ENCODE results near the gene NRCAM. TPM values are rescaled to one million over a fixed set of nuclear protein-coding genes. Genes with fewer than 3 reads are reported as not detected.

NRCAM gene
- total RNA-seq, 5 donors from 2014 or later (not counting 1 experiment from before 2014, with no cell fraction given) = 3.1 to 10.7 (median 5.0) TPM

GRCh38 chr7:108252177-108252576 lies 204.1 kb downstream of the NRCAM start:
- ATAC-seq (replicated peaks in 1 of 4) (no peak), DNase-seq (no peak)
- POLR2A ChIA-PET = interaction anchor here in 1 of 2 donors (0.5 kb wide), 1 partner anchor 108 kb away, joined by 3 read pairs; no protein-coding TSS in a partner anchor
- Mint-ChIP-seq H3K4me3 (no peak overlapping the region), H3K9me3 (peaks cover 2 to 7% (median 4%) of the 10 kb centered on the region in 3 donors), H3K4me1 (no peaks in the 10 kb centered on the region), H3K27ac (no peak overlapping the region), H3K36me3 (no peaks in the 10 kb centered on the region), H3K27me3 (no peaks in the 10 kb centered on the region)
- CTCF ChIA-PET = no interaction called here
- Histone ChIP-seq H3K9me3 (no peaks in the 10 kb centered on the region), H3K4me1 (ENCODE audit: control insufficient read depth in 1 of 2, extremely low read depth in 1 of 2, insufficient read depth in 2 of 2, low read length in 2 of 2) (no peaks in the 10 kb centered on the region), H3K27ac (ENCODE audit: low read length) (no peak overlapping the region), H3K36me3 (ENCODE audit: control insufficient read depth in 2 of 2, extremely low read depth in 1 of 2, insufficient read depth in 1 of 2, low read length in 1 of 2) (no peaks in the 10 kb centered on the region), H3K27me3 (replicated peaks in 1 of 2; ENCODE audit: control insufficient read depth in 2 of 2, extremely low read depth in 1 of 2, insufficient read depth in 2 of 2, low read length in 1 of 2) (no peaks in the 10 kb centered on the region), H3K4me3 (ENCODE audit: control insufficient read depth in 1 of 2, extremely low read depth in 1 of 2, low read length in 1 of 2) (no peak overlapping the region)
- WGBS (ENCODE audit: insufficient coverage) = 86% methylated on average over 1 of the region's 3 CpGs

- H3K27me3 ChIP-seq (replicated peaks in 1 of 2; ENCODE audit: control insufficient read depth in 2 of 2, extremely low read depth in 1 of 2, insufficient read depth in 2 of 2, low read length in 1 of 2) = no peaks in the 10 kb centered on the region
- no peak overlapping the region for H3K4me3 ChIP-seq (ENCODE audit: control insufficient read depth in 1 of 2, extremely low read depth in 1 of 2, low read length in 1 of 2)
- H3K4me3 Mint-ChIP-seq = no peak overlapping the region
- H3K4me1 ChIP-seq (ENCODE audit: control insufficient read depth in 1 of 2, extremely low read depth in 1 of 2, insufficient read depth in 2 of 2, low read length in 2 of 2) = no peaks in the 10 kb centered on the region
- CTCF ChIA-PET = no interaction called here
- DNase-seq (no peak), ATAC-seq (replicated peaks in 1 of 4) (no peak)
- H3K27me3 Mint-ChIP-seq = no peaks in the 10 kb centered on the region
- H3K36me3 ChIP-seq (ENCODE audit: control insufficient read depth in 2 of 2, extremely low read depth in 1 of 2, insufficient read depth in 1 of 2, low read length in 1 of 2) = no peaks in the 10 kb centered on the region
- no peak overlapping the region for H3K27ac Mint-ChIP-seq
- H3K4me1 Mint-ChIP-seq = no peaks in the 10 kb centered on the region
- WGBS (ENCODE audit: insufficient coverage) = no CpG with 5 or more reads among the region's 1 CpG
- H3K9me3 Mint-ChIP-seq = peaks cover 2 to 4% (median 4%) of the 10 kb centered on the region in 3 donors
- H3K27ac ChIP-seq (ENCODE audit: low read length) = no peak overlapping the region
- POLR2A ChIA-PET = interaction anchor here in 1 of 2 donors (0.5 kb wide), 1 partner anchor 108 kb away, joined by 3 read pairs; no protein-coding TSS in a partner anchor
- no peaks in the 10 kb centered on the region for H3K9me3 ChIP-seq
- no peaks in the 10 kb centered on the region for H3K36me3 Mint-ChIP-seq
These were observed 204.5 kb downstream of the NRCAM start for GRCh38 chr7:108251700-108252099.

- Mint-ChIP-seq H3K27ac (no peak overlapping the region), H3K9me3 (no peaks in the 10 kb centered on the region), H3K36me3 (no peaks in the 10 kb centered on the region), H3K27me3 (peaks cover 0 to 3% of the 10 kb centered on the region in 2 donors), H3K4me3 (no peak overlapping the region), H3K4me1 (no peaks in the 10 kb centered on the region)
- no peaks in the 10 kb centered on the region for H3K9me3 ChIP-seq
- CTCF ChIA-PET = no interaction called here
- H3K36me3 ChIP-seq (ENCODE audit: control insufficient read depth in 2 of 2, extremely low read depth in 1 of 2, insufficient read depth in 1 of 2, low read length in 1 of 2) = no peaks in the 10 kb centered on the region
- WGBS (ENCODE audit: insufficient coverage) = no CpG with 5 or more reads among the region's 1 CpG
- H3K27ac ChIP-seq (ENCODE audit: low read length) = no peak overlapping the region
- H3K4me1 ChIP-seq (ENCODE audit: control insufficient read depth in 1 of 2, extremely low read depth in 1 of 2, insufficient read depth in 2 of 2, low read length in 2 of 2) = no peaks in the 10 kb centered on the region
- no peaks in the 10 kb centered on the region for H3K27me3 ChIP-seq (replicated peaks in 1 of 2; ENCODE audit: control insufficient read depth in 2 of 2, extremely low read depth in 1 of 2, insufficient read depth in 2 of 2, low read length in 1 of 2)
- DNase-seq = no peak
- no peak overlapping the region for H3K4me3 ChIP-seq (ENCODE audit: control insufficient read depth in 1 of 2, extremely low read depth in 1 of 2, low read length in 1 of 2)
- POLR2A ChIA-PET = no interaction called here
- ATAC-seq (replicated peaks in 1 of 4) = no peak
These were observed 206.8 kb downstream of the NRCAM start for GRCh38 chr7:108249453-108249852.

- H3K4me3 ChIP-seq (ENCODE audit: control insufficient read depth in 1 of 2, extremely low read depth in 1 of 2, low read length in 1 of 2) = no peak overlapping the region
- H3K27me3 ChIP-seq (replicated peaks in 1 of 2; ENCODE audit: control insufficient read depth in 2 of 2, extremely low read depth in 1 of 2, insufficient read depth in 2 of 2, low read length in 1 of 2) = no peaks in the 10 kb centered on the region
- H3K4me3 Mint-ChIP-seq = no peak overlapping the region
- peaks cover 0 to 3% of the 10 kb centered on the region in 2 donors for H3K27me3 Mint-ChIP-seq
- no peaks in the 10 kb centered on the region for H3K4me1 Mint-ChIP-seq
- WGBS (ENCODE audit: insufficient coverage) = 71% methylated on average over 1 of the region's 4 CpGs
- ATAC-seq (replicated peaks in 1 of 4) = no peak
- no peaks in the 10 kb centered on the region for H3K9me3 Mint-ChIP-seq
- ChIA-PET POLR2A (no interaction called here), CTCF (no interaction called here)
- no peak overlapping the region for H3K27ac Mint-ChIP-seq
- no peaks in the 10 kb centered on the region for H3K36me3 Mint-ChIP-seq
- H3K9me3 ChIP-seq = no peaks in the 10 kb centered on the region
- no peaks in the 10 kb centered on the region for H3K36me3 ChIP-seq (ENCODE audit: control insufficient read depth in 2 of 2, extremely low read depth in 1 of 2, insufficient read depth in 1 of 2, low read length in 1 of 2)
- no peak for DNase-seq
- no peak overlapping the region for H3K27ac ChIP-seq (ENCODE audit: low read length)
- H3K4me1 ChIP-seq (ENCODE audit: control insufficient read depth in 1 of 2, extremely low read depth in 1 of 2, insufficient read depth in 2 of 2, low read length in 2 of 2) = no peaks in the 10 kb centered on the region
These were observed 207.4 kb downstream of the NRCAM start for GRCh38 chr7:108248821-108249220.

- POLR2A ChIA-PET = no interaction called here
- 51% methylated on average over 2 of the region's 2 CpGs for WGBS (ENCODE audit: insufficient coverage)
- no peaks in the 10 kb centered on the region for H3K9me3 ChIP-seq
- H3K27me3 ChIP-seq (replicated peaks in 1 of 2; ENCODE audit: control insufficient read depth in 2 of 2, extremely low read depth in 1 of 2, insufficient read depth in 2 of 2, low read length in 1 of 2) = no peaks in the 10 kb centered on the region
- H3K4me3 ChIP-seq (ENCODE audit: control insufficient read depth in 1 of 2, extremely low read depth in 1 of 2, low read length in 1 of 2) = no peak overlapping the region
- Mint-ChIP-seq H3K4me1 (no peaks in the 10 kb centered on the region), H3K4me3 (no peak overlapping the region), H3K27ac (no peak overlapping the region), H3K36me3 (no peaks in the 10 kb centered on the region), H3K9me3 (no peaks in the 10 kb centered on the region), H3K27me3 (peaks cover 0 to 3% of the 10 kb centered on the region in 2 donors)
- no peak overlapping the region for H3K27ac ChIP-seq (ENCODE audit: low read length)
- H3K4me1 ChIP-seq (ENCODE audit: control insufficient read depth in 1 of 2, extremely low read depth in 1 of 2, insufficient read depth in 2 of 2, low read length in 2 of 2) = no peaks in the 10 kb centered on the region
- CTCF ChIA-PET = no interaction called here
- ATAC-seq (replicated peaks in 1 of 4) (no peak), DNase-seq (no peak)
- no peaks in the 10 kb centered on the region for H3K36me3 ChIP-seq (ENCODE audit: control insufficient read depth in 2 of 2, extremely low read depth in 1 of 2, insufficient read depth in 1 of 2, low read length in 1 of 2)
These were observed 207.8 kb downstream of the NRCAM start for GRCh38 chr7:108248418-108248817.

GRCh38 chr7:108247614-108248013 lies 208.6 kb downstream of the NRCAM start:
- Mint-ChIP-seq H3K27me3 (peaks cover 0 to 3% of the 10 kb centered on the region in 2 donors), H3K4me1 (no peaks in the 10 kb centered on the region), H3K9me3 (no peaks in the 10 kb centered on the region), H3K4me3 (no peak overlapping the region), H3K36me3 (no peaks in the 10 kb centered on the region), H3K27ac (no peak overlapping the region)
- no peak for DNase-seq
- no peak overlapping the region for H3K27ac ChIP-seq (ENCODE audit: low read length)
- no CpG with 5 or more reads among the region's 1 CpG for WGBS (ENCODE audit: insufficient coverage)
- H3K9me3 ChIP-seq = no peaks in the 10 kb centered on the region
- H3K36me3 ChIP-seq (ENCODE audit: control insufficient read depth in 2 of 2, extremely low read depth in 1 of 2, insufficient read depth in 1 of 2, low read length in 1 of 2) = no peaks in the 10 kb centered on the region
- no peaks in the 10 kb centered on the region for H3K4me1 ChIP-seq (ENCODE audit: control insufficient read depth in 1 of 2, extremely low read depth in 1 of 2, insufficient read depth in 2 of 2, low read length in 2 of 2)
- CTCF ChIA-PET = no interaction called here
- no peaks in the 10 kb centered on the region for H3K27me3 ChIP-seq (replicated peaks in 1 of 2; ENCODE audit: control insufficient read depth in 2 of 2, extremely low read depth in 1 of 2, insufficient read depth in 2 of 2, low read length in 1 of 2)
- H3K4me3 ChIP-seq (ENCODE audit: control insufficient read depth in 1 of 2, extremely low read depth in 1 of 2, low read length in 1 of 2) = no peak overlapping the region
- POLR2A ChIA-PET = no interaction called here
- no peak for ATAC-seq (replicated peaks in 1 of 4)

- no peaks in the 10 kb centered on the region for H3K4me1 ChIP-seq (ENCODE audit: control insufficient read depth in 1 of 2, extremely low read depth in 1 of 2, insufficient read depth in 2 of 2, low read length in 2 of 2)
- ATAC-seq (replicated peaks in 1 of 4) = no peak
- Mint-ChIP-seq H3K27ac (no peak overlapping the region), H3K4me3 (no peak overlapping the region), H3K36me3 (no peaks in the 10 kb centered on the region), H3K27me3 (peaks cover 0 to 3% of the 10 kb centered on the region in 2 donors), H3K9me3 (no peaks in the 10 kb centered on the region), H3K4me1 (no peaks in the 10 kb centered on the region)
- 86% methylated on average over 1 of the region's 1 CpG for WGBS (ENCODE audit: insufficient coverage)
- DNase-seq = no peak
- ChIA-PET POLR2A (no interaction called here), CTCF (no interaction called here)
- H3K27me3 ChIP-seq (replicated peaks in 1 of 2; ENCODE audit: control insufficient read depth in 2 of 2, extremely low read depth in 1 of 2, insufficient read depth in 2 of 2, low read length in 1 of 2) = no peaks in the 10 kb centered on the region
- no peaks in the 10 kb centered on the region for H3K9me3 ChIP-seq
- no peak overlapping the region for H3K4me3 ChIP-seq (ENCODE audit: control insufficient read depth in 1 of 2, extremely low read depth in 1 of 2, low read length in 1 of 2)
- no peaks in the 10 kb centered on the region for H3K36me3 ChIP-seq (ENCODE audit: control insufficient read depth in 2 of 2, extremely low read depth in 1 of 2, insufficient read depth in 1 of 2, low read length in 1 of 2)
- H3K27ac ChIP-seq (ENCODE audit: low read length) = no peak overlapping the region
These were observed 209.9 kb downstream of the NRCAM start for GRCh38 chr7:108246227-108246837.

Data from T-cell (primary cell).